NCI-H2196 (cell line): Measurements from ENCODE around the gene STAG3.

Experiments used
- DNase-seq: peaks from one replicate; lab custom pipeline; 2025; ENCODE audit not compliant: unreplicated experiment; lab: John Stamatoyannopoulos, UW

STAG3 gene

DNA sequence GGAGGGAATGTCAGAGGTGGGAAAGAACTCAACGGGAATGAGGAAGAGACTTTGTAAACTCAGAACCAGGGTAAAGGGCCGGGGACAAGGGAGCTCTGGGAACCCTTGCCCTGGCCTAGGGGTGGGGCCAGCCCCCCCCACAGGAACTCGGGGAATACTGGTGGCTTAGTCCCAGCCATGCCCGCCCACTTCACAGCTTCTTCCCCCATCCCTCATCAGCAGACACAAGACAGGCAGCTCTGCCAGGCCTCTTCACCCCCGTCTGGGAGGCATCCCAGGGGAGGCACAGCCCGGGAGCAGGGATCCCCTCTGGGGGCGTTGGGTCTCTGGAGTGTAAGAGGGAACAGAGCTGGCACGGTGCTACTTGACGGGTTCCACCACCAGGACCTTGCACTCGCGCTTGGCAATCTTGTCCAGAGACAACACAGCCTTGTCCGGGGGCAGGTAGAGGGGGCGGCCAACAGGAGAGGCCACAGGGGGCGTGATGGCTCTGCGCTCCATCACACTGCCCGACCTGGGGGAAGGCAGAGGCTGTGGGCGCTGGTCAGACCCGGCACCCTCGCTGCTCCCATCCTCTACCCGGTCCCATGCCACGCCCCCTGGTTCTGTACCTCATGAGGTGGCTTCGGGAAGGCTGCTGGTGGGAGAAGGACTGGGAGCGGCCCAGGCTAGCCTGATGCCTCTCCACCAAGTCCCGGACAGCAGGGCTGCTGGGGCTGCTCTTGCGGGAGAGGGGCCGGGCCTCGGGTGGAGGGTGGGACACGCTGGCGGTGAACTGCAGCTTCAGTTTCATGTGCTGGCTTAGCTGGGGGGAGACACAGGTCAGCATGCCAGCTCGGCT, 22.8 kb upstream of the STAG3 start:
- no peak for DNase-seq

DNA sequence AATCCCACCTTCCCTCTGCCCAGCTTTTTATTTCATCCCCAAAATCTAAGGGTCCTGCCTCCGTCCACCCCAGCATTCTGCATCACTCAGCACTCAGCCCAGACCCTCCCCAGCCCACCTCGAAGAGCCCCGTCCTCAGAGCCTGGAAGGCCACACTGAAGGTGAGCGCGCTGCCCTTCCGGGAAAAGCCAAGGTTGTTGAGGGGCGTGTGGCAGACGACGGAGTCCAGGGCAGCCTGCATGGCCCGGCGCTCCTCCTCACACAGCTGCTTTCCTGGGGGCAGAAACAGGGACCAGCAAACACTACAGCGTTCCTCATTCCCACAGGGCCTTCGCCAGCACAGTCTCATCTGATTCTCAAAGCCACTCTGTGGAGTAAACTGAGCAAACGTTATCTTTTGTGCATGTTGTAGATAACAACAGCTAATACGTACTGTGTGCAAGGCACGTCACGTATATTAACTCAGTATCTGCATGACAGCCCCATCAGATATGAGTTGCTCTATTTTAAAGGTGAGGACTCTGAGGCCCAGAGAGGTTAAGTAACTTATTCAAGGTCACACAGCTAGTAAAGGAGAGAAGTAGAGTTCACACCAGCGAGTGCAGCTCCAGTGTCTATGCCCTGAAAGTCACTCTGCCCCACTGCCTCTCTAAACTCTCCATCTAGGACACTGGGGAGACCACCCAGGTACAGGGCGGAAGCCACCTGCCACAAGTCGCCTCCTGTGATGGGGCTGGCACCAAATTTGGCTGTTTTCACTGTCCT, 22.0 kb upstream of the STAG3 start:
- no peak for DNase-seq

DNA sequence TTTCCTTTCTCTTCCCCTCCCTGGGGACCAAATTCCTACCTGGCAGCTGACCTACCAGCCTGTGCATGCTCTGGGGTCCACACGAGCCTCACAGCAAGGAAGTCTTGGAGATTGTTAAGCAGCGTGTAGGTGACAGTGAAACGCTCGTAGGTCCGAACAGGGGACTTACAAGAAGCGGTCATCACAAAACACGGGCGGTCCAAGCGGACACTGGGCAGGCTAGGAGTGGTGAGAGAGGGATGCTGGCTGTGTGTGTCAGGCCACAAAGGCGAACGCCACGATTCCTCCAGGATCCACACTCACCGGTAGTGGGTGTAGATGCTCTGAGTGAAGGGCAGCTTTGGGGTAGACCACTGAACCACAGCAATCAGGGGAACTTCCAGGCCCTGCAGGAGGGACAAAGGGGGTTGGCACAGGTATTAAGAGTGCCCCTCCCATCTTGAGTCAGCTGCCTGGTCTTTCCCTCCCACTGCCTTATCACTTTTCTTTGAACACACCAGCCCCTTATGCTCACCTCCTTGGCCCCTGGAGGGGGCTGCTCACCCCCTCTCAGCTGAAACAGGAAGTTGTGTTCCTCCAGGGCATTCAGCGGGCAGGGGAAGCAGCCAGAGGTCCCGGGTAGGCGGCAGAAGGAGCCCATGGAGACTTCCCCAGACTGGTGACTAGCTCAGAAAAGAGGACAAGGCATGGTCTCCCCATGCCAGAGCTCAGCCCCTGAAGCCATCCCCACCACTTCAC, 21.2 kb upstream of the STAG3 start:
- no peak for DNase-seq

DNA sequence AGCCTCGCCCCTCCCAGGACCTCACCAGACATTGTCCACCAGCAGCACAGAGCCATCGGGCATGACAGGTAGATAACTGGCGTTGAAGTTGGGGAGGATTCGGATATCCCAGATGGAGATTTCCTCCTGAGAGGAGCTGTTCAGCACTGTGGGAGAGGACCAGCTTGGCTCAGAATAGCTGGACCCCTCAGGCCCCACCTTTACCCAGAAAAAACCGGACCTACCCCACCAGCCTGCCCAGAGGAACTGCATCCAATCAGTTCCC, 20.7 kb upstream of the STAG3 start:
- DNase-seq: peak; percentile 28

DNA sequence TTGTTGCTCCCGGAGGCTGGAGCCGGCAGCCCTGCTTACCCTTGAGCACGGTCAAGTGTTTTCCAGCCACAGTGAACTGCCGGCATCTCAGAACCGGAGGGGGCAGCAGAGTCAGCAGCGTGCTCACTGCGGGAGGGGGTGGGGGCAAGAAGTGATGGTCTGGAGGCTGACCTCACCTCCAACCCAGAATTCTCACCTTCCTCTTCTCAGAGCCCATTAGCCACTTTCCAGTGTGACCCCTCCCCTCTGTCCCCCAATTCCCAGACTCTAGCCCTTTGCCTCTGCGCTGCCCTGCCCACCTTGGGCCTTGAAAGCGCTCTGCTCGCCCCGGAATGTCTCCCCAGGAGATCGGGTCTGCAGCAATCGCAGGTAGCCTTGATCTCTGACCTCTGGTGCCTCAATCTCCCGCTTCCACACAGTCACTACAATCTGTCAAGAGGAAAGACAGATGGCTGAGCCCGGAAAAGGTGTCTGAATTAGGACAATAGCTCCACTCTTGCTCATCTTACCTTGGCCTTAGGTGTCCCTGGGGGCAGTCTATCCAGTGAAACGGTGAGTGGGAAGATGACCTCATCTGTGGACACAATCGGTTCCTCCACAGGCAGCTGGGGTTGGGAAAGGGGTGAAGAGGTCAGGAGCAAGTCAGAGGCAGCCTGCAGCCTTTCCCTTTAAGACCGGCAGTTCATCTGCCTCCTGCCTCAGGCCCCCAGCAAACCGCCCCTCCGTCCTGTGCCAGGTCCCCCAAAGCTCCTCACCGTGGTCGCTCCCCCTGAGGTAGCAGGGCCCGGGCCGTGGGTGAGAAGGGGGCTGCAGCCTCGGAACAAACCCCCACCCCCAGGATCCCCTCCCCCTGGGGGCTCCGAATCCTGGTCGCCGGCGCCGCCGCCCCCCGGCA, 20.1 kb upstream of the STAG3 start:
- DNase-seq: peak; percentile 44

DNA sequence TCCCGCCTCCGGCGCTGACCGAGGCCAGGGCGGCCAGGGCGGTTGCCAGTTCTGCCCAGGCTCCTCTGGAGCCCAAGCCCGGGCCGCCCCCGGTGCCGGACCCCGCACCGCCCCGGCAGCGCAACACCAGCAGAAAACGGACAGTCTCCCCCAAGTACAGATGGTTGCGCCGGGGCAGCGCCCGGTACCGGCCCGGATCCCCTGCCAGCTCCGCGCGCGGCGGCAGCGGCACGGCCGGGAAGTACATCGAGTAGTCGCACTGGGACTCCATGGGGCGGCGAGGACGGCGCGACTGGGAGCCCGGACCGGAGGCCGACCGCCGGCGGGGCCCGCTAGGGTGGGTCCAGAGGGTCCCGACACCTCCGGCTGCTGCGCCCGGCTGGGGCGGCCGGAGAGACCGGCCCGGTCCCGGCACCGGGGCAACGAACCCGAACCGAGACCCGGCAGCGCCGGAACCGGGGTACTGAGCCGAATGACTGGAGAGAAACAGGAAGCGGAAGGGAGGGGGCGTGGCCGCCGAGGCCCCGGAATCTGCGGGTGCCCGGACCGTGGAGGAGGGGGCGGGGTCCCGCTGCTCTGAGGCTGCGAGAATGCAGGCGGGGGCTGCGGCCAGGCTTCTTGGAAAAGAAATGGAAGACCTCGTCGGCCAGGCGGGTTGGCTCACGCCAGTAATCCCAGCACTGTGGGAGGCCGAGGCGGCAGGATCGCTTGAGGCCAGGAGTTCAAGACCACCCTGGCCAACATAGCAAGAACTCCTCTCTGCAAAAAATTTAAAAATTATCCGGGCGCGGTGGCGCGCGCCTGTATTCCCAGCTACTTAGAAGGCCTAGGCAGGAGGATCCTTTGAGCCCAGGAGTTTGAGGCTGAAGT, 19.3 kb upstream of the STAG3 start, which contains the start of gene TRAPPC14:
Gene TRAPPC14, minus strand, starts transcription at position 495 of the 870 bp plus-strand sequence. Its CDS starts 224 bp downstream, at position 271.
- peak; percentile 88 for DNase-seq

DNA sequence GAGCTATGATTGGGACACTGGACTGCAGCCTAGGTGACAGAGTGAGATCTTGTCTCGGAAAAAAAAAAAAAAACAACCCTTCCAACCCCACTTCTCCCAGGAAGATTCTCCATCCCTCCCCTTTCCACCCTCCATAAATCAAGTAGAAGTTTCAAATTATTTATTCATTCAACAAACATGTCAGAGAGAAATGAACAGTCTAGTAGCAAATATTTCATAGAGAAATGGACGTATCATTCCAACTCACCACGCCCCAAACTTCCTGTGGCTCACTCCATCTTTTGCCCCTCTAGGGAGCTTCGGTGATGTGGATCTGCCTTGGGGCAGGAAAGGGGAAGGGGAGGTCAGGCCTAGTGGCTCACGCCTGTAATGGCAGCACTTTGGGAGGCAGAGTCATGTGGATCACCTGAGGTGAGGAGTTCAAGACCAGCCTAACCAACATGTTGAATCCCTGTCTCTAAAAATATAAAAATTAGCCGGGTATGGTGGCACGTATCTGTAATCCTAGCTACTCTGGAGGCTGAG, 18.6 kb upstream of the STAG3 start:
- DNase-seq: no peak

DNA sequence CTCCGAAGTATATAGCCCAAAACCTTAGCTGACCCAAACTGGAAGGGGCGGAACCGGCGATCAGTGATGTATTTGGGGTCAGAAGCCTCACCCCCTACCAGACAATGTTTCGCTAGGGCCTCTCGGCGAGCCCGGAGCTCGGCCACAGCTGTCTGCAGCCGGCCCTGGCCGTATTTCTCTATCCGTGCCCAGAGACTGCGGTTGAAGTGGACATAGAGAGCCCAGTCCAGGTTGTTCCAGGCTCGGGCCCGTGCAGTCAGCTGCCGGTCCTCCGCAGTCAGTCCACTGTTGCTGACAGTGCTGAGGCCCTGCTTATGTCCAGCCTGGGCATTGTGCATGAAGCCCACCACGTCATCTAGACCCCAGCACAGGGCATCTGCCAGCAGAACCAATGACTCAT, 17.7 kb upstream of the STAG3 start:
- DNase-seq: no peak

DNA sequence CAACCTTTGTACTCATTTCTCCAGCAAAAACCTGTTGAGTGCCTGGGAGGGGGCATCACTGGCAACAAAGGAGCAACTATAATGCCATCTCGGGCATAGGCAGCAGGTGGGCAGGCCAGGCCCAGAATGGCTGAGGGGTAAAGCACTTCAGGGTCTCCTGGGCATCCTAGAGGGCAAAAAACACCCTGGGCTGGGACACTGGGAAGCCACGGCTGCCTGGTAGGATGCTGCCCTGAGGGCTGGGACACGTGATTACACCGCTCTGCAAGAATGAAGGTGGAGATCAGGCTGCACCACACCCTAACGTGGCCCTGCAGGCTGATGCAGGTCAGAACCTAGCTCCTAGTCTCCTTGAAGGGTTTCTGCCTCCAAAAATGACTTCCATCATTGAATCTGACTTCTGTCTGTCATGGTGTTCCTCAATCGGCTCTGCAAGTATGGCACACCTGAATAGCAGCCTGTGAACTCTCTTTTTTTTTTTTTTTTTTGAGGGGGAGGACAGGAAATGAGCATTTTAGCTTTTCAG, 14.6 kb upstream of the STAG3 start:
- DNase-seq: no peak

DNA sequence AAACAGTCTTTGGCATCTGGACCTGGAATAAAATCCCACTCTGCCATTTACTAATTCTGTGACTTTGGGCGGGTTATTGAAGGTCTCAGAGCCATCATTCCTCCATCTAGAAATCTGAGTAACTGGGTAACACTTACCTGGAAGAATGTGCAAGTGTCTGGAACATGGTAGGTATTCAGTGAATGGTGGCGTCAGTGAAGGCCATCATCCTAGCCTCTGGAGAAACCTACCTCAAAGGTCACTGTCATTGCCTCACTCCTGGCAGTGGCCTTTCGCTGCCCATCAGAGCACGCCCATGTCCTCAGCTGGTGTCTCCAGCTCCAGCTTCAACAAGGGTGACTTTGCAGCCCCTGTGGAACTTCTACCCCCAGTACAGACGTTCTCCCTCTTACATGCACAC, 13.8 kb upstream of the STAG3 start:
- no peak for DNase-seq

DNA sequence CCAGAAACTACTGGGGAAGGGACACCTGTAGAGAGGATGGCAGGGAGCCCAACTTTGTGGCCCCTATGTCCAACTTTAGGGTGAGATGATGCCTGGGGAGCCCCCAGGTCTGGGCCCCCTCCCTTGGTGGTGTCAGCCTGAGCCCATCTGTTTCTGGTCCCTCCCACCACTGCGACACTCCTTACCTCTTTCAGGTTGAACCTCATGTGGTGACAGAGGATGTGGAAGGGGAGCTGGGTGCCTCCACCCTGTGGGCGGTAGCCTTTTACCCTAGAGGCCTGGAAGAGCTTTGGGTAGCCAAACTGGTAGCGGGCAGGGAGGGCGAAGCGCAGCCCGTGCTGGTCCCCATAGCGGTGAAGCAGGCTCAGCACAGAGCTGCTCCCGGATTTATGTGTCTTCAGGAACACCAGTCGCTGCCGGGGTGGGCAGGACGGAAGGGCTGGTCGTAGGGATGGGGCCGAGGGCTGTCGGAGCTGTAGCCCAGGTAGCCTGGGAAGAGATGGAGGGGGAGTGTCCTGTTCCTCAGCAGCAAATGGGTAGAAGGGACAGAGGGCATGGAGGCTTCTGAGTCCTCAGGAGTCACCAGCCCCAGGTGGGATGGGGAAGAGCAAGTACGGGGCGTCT, 11.3 kb upstream of the STAG3 start:
- DNase-seq: no peak

DNA sequence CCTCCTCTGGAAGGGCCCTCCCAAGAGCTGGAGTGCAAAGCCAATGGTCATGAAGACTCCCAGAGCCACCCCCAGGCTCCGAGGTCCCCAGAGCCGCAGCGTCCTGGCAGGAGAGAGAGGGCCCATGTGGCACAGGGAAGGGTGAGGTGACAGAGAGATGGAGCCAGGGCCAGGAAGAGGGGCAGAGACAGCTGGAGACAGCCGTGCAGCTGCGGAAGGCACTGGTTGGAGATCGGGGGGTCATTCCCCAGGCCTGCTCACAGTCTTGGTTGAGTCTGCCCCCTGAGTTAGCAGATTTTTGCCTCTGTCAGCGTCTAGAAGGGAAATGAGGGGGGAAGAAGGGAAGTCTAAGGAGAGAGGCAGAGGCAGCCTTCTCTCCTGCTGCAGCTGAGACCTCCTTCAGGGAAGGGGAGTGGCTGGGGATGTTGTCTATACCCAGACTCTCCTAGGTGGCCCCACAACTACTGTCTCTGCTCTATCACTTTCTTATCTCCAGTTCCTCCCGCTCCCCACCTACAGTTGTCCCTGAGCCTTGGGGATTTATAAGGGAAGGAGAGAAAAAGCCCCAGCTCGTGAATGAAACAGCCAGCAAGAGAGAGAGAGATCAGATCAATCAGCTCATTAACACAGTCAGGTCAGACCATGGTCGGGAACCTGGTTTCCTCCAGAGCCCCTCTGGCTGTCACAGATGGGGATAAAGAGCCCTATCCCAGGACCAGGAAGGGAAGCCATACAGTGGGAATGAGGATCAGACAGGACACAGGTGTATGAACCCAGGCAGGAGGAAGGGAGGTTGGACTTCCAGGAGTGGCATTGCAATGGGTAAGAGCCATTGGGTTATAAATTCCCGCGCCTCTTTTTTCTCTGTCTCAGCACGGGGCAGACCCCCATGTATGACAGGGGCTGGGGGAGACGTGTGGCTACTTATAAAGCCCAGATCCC, 10.5 kb upstream of the STAG3 start:
- DNase-seq: no peak

DNA sequence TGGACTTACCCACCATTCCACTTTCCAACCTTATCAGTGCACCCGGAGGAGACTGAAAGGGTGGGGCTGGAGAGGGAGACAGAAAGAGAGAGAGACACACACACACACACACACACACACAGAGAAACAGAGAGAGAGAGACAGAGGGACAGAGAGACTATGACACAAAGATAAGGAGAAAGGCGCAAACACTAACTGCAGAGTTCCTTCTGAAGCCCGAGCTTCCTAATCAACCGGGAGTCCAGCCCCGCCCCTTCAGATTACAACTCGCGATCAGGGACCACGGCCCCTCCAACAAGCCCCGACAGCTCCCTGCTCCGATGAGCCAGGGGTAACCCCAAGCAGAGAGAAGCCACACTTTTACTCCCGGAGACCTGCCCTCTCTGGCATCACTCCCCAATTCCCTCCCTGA, 9.8 kb upstream of the STAG3 start:
- DNase-seq: no peak

DNA sequence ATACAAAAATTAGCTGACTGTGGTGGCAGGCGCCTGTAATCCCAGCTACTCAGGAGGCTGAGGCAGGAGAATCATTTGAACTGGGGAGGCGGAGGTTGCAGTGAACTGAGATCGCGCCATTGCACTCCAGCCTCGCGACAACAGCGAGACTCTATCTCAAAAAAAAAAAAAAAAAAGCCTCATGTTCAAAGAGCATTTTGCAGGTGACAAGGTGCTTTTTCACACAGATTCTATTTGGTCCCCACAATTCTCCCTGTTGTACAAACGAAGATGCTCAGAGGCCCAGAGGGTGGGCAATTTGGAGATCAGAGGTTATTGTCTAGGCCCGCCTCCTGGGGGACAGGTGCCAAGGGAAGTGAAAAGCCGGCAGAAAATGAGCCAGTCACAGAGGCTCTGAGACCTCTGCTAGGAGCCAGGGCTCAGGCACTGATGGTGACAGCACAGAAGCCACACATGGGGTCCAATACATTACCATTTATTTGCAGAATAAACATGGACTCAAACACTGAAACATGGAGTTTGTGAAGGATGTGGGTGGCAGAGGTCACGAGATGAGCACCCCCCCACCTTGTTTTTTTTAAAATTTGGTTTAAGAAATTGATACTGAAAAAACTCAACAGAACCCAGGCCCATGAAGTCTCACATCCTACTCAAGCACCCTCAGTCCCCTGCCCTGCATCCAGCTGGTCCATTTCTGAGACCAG, 8.4 kb upstream of the STAG3 start:
- DNase-seq: peak; percentile 8

DNA sequence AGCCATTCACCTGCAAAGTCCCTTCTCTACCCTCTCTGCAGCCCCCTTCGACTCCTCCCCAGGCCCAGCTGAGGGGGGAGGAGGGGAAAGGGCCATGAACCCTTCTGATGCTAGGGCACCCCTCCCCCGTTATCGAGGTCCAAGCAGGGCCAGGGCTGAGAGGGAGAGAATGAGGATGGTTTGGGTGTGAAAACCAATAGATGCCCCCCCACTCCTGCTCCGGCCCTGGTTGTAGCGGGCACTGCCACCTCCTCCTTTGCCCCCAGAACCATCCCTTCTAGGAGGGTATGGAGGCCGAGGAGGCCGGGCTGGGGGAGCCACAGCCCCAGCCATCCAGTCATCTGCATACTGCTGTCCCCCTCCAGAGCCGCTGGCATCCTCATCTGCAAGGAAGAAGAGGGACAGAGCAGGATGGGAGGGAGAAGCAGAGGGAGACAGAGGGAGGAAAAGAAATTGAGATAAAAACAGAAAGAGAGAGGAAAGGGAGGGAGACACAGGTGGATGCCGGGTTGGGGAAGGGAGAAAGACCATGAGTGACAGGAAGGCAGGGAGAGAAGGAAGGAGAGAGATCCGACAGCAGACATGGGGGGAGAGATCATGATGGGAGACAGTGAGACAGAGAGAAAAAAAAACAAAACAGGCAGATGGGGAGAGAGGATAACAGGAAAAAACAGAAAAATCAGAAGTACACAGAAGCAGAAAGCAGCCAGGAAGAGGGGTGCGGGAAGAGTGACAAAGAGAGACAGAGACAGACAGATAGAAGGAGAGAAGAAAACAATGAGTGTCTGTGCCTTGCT, 7.4 kb upstream of the STAG3 start:
- DNase-seq: no peak

DNA sequence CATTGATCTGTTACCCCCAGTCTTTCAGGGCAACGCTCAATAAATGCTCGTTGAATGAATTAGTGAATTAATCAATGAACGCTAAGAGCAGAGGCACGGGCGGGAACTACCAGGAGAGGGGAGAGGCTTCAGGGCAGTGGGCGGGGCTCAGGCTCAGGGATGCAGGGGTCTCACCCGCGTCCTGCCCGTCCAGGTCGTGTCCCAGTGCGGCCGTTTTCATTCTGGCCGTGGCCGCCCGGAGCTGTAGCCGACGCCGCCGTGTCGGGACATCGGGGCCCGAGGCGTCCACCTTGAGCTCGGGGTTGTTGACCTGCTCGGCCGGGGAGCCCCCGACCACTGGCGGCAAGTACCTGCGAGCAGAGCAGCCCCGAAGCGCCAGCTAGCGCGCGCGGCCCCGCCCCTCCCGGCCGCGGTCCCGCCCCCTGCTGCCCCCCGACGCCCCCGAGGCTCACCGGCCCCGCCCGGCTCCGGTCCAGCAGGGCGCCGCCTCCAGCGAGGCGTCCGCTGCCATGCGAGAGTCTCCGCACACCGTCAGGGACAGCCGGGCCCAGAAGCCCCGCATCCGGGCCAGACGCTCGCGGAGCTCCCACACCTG, 6.5 kb upstream of the STAG3 start:
- DNase-seq: no peak
